DMS53 (cell line): ENCODE results near the gene NAT16.
"Not testable (repeated sequence)": the region's sequence is repeated elsewhere in the genome, so short reads cannot be mapped to it uniquely, and the experiment has no call there.

Experiments used
- DNase-seq: peaks from one replicate; lab custom pipeline; 2025; lab: John Stamatoyannopoulos, UW

Gene NAT16

GRCh38 chr7:101156866-101157589, 23.1 kb downstream of the NAT16 start:
- DNase-seq, result no peak

DNA sequence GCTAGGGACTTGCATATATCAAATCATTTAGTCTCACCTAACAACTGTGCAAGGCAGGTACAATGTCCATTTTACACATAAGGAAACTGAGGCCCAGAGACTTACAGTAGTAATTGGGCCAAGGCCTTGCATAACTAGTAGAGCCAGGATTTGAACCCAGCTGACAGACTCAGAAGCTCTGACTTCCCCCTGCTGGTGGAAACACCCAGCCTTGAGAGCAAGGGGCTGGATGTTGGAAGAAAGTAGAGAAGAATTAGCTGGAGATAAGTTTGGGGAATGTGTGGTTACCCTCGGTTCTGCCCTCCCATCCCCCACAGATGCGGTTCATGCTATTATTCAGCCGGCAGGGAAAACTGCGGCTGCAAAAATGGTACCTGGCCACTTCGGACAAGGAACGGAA, 23.8 kb downstream of the NAT16 start:
- DNase-seq, result no peak

- DNase-seq, result no peak
These were observed 24.8 kb downstream of the NAT16 start for GRCh38 chr7:101155303-101155702.

DNA sequence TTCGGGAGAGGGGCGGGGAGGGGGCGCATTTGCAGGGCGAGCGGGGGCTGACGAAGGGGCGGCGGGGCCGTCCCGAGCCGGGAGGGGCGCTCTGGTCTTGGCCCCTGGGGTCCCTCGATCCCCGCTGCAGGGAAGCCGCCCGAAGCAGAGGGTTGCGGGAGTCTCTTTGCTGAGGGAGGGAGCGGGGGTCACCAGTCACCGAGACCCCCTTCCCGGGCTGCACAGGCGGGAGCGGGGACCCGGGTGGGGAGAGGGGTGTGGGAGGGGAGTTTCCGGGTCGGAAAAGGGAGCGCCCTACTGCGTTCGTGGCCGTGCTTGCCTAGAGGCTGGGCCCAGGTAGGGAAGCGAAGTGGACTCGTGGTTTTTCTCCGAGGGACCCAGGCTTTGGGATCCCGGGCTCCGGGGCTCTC, 25.4 kb downstream of the NAT16 start:
- DNase-seq, result peak; percentile 59

DNA sequence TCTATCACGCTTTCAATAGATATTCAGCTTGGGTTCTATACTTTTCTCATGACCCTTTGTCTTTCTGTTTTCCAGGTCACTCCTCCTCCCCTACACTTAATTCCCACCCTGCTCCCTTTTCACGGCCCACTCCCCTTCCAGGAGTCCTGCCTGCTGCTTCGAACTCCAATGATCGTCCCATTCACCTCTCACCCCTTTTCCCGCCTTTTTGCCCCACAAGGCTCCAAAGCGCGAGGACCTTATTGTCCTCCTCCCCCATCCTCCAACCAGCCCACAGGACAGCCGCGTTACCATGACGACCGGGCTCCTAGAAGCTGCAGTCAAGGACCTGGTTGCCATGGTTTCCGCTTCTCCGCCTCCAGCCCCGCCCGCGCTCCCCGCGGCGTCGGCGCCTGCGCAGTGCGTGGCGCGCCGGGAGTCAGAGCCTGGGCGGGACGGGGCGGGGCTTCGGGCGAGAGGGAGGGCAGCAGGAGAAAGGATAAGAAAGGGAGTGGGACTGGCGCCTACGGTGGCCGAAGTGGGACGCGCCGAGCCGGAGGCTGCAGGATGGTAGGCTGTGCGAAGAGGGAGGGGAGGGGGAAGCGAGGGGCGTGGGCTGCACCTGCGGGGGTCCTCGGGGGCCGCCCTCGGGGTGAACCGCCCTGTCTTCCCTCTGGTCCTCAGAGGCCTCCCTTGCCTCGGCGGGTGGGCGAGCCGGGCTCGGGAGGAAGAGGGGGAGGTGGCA, 26.0 kb downstream of the NAT16 start, which contains the start of gene AP1S1:
TSS of gene AP1S1 (plus strand) at position 508 of the 724 bp plus-strand sequence. CDS start at position 547, 39 bp downstream.
- DNase-seq, result peak; percentile 100

DNA sequence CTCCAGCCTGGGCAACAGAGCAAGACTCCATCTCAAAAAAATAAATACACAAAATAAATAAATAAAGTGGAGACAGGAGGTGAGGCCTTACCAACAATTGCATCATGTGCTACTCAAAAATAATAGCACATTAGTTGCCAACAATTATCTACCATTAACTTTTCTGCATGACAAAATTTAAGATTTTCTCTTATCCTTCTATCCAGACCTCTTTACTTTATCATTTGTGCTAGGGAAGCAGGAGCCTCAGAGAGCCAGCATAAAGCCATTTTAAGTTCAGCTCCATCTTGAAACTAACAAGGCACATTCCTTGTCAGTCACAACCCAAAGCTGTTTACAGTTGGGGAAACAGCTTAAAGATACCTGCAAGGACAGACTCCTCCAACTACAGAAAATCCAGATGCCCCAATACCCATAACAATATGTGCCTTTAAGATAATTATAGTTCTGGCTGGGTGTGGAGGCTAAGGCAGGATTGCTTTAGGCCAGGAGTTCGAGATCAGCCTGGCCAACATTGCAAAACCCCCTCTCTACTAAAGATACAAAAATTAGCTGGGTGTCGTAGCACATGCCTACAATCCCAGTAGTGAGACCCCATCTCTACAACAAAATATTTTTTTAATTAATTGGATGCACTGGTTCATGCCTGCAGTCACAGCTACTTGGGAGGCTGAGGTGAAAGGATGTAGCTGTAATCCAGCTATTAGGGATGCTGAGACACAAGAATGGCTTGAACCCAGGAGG, 28.0 kb downstream of the NAT16 start:
- no peak for DNase-seq

DNA sequence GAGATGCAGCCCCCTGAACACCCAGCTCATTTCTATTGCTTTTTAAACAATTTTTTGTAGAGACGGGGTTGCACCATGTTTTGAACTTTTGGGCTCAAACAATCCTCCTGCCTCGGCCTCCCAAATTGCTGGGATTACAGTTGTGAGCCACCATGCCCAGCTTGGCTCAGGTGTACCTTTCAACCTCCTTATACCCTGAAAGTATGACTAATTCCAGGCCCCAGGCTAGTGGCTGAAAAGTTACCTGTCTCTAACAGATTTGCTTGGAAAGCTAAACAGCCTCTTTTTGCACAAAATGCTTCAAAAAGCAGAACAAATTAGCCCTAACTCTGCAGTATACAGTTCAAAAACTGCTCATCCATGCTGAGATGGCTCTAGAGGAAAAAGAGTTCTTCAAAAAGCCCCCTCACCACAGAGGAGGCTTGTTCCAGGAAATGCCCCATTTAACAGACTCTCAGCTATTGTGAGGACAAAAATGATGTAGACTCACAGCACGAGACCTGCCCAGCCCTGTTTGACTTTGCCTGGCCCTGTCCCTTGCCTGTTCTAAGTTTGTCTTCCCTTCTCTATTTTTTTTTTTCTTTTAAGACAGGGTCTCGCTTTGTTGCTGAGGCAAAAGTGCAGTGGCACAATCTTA, 39.2 kb downstream of the NAT16 start:
- DNase-seq, result no peak

DNA sequence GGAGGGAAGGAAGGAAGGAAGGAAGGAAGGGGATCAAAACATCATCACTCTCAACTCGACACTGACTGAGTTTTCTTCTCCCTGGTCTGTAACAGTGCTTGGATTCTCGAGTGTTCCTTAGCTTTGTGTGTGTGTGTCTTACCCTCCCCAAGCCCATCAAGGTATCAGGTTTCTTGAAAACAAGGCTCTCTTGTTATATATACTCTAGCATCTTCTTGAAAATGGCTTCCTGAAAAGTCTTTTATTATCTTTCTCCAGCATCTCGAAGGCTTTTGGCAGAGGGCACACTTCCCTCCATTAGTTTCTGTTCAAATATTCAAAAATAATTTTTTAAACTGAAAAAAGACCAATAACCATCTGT, 39.8 kb downstream of the NAT16 start:
- DNase-seq, result no peak

DNA sequence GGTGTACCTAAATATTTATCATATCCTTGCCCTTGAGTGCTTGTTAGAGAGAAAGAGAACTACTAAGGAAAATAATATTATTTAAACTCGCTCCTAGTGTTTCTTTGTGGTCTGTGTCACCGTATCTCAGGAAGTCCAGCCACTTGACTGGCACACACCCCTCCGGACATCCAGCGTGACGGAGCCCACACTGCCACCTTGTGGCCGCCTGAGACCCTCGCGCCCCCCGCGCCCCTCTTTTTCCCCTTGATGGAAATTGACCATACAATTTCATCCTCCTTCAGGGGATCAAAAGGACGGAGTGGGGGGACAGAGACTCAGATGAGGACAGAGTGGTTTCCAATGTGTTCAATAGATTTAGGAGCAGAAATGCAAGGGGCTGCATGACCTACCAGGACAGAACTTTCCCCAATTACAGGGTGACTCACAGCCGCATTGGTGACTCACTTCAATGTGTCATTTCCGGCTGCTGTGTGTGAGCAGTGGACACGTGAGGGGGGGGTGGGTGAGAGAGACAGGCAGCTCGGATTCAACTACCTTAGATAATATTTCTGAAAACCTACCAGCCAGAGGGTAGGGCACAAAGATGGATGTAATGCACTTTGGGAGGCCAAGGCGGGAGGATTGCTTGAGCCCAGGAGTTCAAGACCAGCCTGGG, 41.8 kb downstream of the NAT16 start:
- DNase-seq, result peak; percentile 99

DNA sequence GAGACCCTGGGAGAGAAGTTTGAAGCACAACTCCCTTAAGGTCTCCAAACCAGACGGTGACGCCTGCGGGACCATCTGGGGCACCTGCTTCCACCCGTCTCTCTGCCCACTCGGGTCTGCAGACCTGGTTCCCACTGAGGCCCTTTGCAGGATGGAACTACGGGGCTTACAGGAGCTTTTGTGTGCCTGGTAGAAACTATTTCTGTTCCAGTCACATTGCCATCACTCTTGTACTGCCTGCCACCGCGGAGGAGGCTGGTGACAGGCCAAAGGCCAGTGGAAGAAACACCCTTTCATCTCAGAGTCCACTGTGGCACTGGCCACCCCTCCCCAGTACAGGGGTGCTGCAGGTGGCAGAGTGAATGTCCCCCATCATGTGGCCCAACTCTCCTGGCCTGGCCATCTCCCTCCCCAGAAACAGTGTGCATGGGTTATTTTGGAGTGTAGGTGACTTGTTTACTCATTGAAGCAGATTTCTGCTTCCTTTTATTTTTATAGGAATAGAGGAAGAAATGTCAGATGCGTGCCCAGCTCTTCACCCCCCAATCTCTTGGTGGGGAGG, 42.4 kb downstream of the NAT16 start:
- no peak for DNase-seq

DNA sequence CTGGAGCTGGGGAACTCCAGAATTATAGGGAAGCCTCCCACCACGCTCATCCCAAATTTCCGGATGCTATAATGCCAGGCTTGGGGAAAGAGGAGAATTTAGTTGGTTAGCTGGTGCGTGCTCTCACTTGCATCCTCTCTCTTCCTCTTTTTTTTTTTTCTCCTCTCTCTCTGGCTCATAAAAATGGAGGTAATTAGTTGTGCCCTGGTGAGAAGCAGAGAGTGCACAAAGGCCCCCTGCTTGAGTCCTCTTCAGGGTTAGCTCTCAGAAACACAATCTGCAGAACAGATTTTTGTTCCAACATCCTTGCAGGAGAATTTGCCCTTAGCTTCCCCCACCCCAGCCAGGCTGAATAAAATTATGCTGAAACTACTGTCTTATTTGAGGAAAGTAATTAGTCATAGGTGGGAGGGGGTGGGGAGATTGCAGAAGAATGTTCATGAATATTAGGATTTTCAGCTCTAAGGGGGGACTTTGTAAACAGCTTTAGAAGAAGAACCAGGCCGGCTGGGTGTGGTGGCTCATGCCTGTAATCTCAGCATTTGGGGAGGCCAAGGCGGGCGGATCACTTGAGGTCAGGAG, 45.6 kb downstream of the NAT16 start:
- DNase-seq, result no peak

DNA sequence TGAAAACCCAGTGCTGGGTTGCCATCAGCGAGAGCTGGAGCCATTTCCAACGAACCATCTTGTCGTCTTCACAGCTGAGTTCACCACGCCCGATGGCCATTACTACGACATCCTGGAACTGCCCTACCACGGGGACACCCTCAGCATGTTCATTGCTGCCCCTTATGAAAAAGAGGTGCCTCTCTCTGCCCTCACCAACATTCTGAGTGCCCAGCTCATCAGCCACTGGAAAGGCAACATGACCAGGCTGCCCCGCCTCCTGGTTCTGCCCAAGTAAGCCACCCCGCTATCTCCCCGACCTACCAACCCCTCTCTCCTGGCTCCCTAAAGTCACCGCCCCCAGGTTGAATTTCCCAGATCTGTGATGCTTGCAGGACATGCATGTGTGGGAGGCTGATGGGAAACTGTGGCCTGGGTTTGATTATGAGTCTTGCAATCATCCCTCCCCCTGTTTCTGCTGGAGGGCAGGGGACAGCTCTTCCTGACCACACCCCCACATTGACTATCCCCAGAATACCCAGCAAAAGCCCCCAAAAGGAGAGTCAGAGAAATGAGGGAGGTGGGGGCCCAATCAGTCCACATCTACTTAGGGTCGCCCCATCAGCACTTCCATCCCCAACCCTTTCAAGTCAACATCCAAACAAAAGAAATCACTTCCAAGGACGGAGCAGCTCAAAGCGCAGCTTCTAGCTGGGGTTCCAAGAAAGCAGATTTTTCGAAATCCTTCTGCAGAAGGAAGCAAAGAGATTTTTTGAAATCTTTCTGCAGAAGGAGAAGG, 46.3 kb downstream of the NAT16 start:
- no peak for DNase-seq

GRCh38 chr7:101132626-101133600, 47.2 kb downstream of the NAT16 start:
- not testable (repeated sequence) for DNase-seq

DNA sequence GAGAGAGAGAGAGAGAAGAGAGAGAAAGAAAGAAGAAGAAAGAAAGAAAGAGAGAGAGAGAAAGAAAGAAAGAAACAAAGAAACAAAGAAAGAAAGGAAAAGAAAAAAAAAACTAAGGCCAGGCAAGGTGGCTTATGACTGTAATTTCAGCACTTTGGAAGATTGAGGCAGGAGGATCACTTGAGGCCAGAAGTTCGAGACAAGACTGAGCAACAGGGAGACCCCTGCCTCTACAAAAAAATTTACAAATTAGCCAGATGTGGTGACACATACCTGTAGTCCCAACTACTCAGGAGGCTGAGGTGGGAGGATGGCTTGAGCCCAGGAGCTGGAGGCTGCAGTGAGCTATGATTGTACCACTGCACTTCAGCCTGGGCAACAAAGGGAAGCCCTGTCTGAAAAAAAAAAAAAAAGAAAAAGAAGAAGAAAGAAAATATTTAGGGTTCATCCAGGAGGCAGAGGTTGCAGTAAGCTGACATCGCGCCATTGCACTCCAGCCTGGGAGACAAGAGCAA, 50.4 kb downstream of the NAT16 start:
- DNase-seq, result no peak

DNA sequence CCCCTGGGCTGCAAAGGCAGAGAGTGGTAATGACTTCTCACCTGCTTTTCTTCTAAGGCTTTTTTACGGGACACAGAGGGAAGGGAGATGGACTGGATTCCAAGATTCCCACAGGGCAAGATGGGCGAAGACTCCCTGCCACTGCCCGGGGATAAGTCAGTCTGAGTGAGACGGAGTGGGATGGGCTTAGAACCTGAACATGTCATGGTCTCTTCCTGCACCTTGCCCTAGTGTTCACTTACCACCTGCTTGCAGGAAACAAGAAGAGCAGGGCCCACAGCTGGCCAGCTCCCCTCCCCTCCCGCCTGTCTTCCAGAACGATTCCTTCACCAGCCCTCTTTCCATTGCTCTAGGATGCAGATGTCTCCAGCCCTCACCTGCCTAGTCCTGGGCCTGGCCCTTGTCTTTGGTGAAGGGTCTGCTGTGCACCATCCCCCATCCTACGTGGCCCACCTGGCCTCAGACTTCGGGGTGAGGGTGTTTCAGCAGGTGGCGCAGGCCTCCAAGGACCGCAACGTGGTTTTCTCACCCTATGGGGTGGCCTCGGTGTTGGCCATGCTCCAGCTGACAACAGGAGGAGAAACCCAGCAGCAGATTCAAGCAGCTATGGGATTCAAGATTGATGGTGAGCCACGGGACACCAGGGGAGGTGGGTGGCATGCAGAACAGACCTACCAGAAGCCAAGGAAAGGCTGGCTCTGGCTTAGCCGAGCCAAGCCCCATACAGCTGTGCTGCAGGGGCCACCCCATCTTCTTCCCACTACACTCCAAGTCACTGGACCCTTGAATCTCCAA, 51.9 kb downstream of the NAT16 start:
- peak; percentile 31 for DNase-seq

DNA sequence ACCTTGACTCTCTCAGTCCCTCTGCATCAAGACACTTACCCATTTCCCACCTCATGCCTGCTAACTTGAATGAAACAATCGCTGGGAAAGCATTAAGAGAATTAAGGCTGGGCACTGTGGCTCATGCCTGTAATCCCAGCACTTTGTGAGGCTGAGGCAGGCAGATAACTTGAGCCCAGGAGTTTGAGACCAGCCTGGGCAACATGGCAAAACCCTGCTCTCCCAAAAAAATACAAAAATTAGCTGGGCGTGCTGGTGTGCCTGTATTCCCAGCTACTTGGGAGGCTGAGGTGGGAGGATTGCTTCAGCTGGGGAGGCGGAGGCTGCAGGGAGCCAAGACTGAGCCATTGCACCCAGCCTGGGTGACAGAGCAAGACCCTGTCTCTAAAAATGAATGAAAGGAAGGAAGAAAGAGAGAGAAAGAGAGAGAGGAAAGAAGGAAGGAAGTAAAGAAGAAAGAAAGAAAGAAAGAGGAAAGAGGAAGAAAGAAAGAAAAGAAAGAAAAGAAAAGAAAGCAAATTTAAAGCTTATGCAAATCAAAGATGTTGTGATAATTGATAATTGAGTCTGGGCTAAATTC, 52.5 kb downstream of the NAT16 start:
- DNase-seq, result no peak

GRCh38 chr7:101126651-101127459, 53.2 kb downstream of the NAT16 start, which contains the start of gene SERPINE1:
TSS of gene SERPINE1 (plus strand) at chr7:101127104. CDS start at chr7:101128394, 1,290 bp downstream.
- peak; percentile 49 for DNase-seq
